Gastroesophageal sphincter (tissue), 3 donors: Measurements from ENCODE around the gene CFAP46.

Source experiments
- CTCF ChIP-seq, 4 experiments: fragments of 200-600 bp in 2 of 4; fragments of 450-650 bp in 2 of 4; sonication (generic) in 1 of 4; IDR thresholded peaks; one replicate each; pipeline ENCODE4 v1.5.1; 2017 to 2019; ENCODE audit warnings: antibody characterized with exemption in 4 of 4, mild to moderate bottlenecking in 2 of 4, moderate library complexity in 2 of 4
- POLR2A ChIP-seq, 2 donors: fragments of 450-650 bp; IDR thresholded peaks; one replicate each; pipeline ENCODE4 v1.6.1; 2017; ENCODE audit warnings: antibody characterized with exemption in 2 of 2, mild to moderate bottlenecking in 2 of 2, moderate library complexity in 1 of 2

GRCh38 chr10:132907821-132908620 is 34.3 kb downstream of the CFAP46 start:
- TF ChIP-seq CTCF (IDR thresholded peaks at IDR 0.05) = no peak
- TF ChIP-seq POLR2A (IDR thresholded peaks at IDR 0.05) = no peak
